CD4-positive, alpha-beta memory T cell (primary cell): Measurements from ENCODE around the gene GBA2. TPM values are rescaled to one million over a fixed set of nuclear protein-coding genes. Genes with fewer than 3 reads are reported as not detected.

Source experiments
- CTCF ChIA-PET: fragments of 350-600 bp; sonication (Branson Sonifier 250); formaldehyde crosslinking; loops from one replicate; lab custom pipeline; 2021; ENCODE audit warnings: inconsistent platforms; ENCODE audit not compliant: partially characterized antibody; lab: Charles Lee
- POLR2A ChIA-PET: fragments of 350-600 bp; sonication (Branson Sonifier 250); formaldehyde crosslinking; loops from one replicate; lab custom pipeline; 2021; ENCODE audit not compliant: partially characterized antibody; lab: Charles Lee
- DNase-seq, 5 donors: peaks; one replicate each; pipeline versions ENCODE4 v3.0.0 to v3.0.0-alpha.2; 2020 to 2022; ENCODE audit warnings: mixed read lengths in 1 of 5
- H3K27ac ChIP-seq: one replicate; pipeline ENCODE4 v1.7.0; 2013; ENCODE audit warnings: low read depth, low read length
- H3K27me3 ChIP-seq: 2 replicates; pipeline ENCODE4 v1.7.0; 2013; ENCODE audit warnings: mild to moderate bottlenecking, low read length, moderate library complexity; ENCODE audit not compliant: insufficient read depth
- H3K36me3 ChIP-seq: 2 replicates; pipeline ENCODE4 v1.7.0; 2013; ENCODE audit warnings: mild to moderate bottlenecking, low read length, moderate library complexity; ENCODE audit not compliant: insufficient read depth
- H3K4me1 ChIP-seq: 2 replicates; pipeline ENCODE4 v1.7.0; 2013; ENCODE audit warnings: mild to moderate bottlenecking, low read length, moderate library complexity; ENCODE audit not compliant: insufficient read depth
- H3K4me3 ChIP-seq, 2 donors: one replicate each; pipeline ENCODE4 v1.7.0; 2013; ENCODE audit warnings: low read length in 2 of 2, mild to moderate bottlenecking in 1 of 2
- H3K9me3 ChIP-seq, 2 donors: one replicate each; pipeline ENCODE4 v1.7.0; 2013; ENCODE audit warnings: low read length in 2 of 2, control low read depth in 1 of 2; ENCODE audit not compliant: control insufficient read depth in 1 of 2
- H3K27ac Mint-ChIP-seq, 7 donors: one replicate each; pipeline ENCODE4 v1.8.0; 2020 to 2021; ENCODE audit warnings: mixed read lengths in 7 of 7, mild to moderate bottlenecking in 6 of 7, inconsistent platforms in 3 of 7, moderate library complexity in 3 of 7
- H3K27me3 Mint-ChIP-seq, 2 donors: one replicate each; pipeline ENCODE4 v1.8.0; 2020 to 2021; ENCODE audit warnings: mixed read lengths in 2 of 2
- H3K36me3 Mint-ChIP-seq, 2 donors: one replicate each; pipeline ENCODE4 v1.8.0; 2020 to 2021; ENCODE audit warnings: mixed read lengths in 2 of 2, inconsistent platforms in 1 of 2, mild to moderate bottlenecking in 1 of 2
- H3K4me1 Mint-ChIP-seq, 4 donors: one replicate each; pipeline ENCODE4 v1.8.0; 2020 to 2021; ENCODE audit warnings: mixed read lengths in 4 of 4, mild to moderate bottlenecking in 1 of 4
- H3K4me3 Mint-ChIP-seq, 8 donors: one replicate each; pipeline ENCODE4 v1.8.0; 2020 to 2021; ENCODE audit warnings: mixed read lengths in 8 of 8, mild to moderate bottlenecking in 7 of 8, moderate library complexity in 6 of 8, inconsistent platforms in 3 of 8
- H3K9me3 Mint-ChIP-seq, 8 donors: one replicate each; pipeline ENCODE4 v1.8.0; 2020 to 2021; ENCODE audit warnings: mixed read lengths in 8 of 8, mild to moderate bottlenecking in 5 of 8, inconsistent platforms in 3 of 8, moderate library complexity in 1 of 8
- intact Hi-C: fragments of 100-400 bp; cut with micrococcal nuclease; formaldehyde crosslinking; loops from one replicate; pipeline ENCODE4 v1.15.1; 2023
- polyA plus RNA-seq, 2 donors: library from polyadenylated mRNA; unstranded; fragments of 300-500 nt; fragmentation: Illumina TruSeq; gene quantifications; one replicate each; pipeline ENCODE4 v1.2.3, GENCODE V29; 2021
- total RNA-seq, 2 experiments: library from RNA; stranded (reverse); gene quantifications; one replicate each; pipeline ENCODE4 v1.2.3, GENCODE V29; 2021

GBA2 gene
- total and polyA plus RNA-seq, 4 experiments from 2014 or later: 16.3 to 66.3 (median 44.1) TPM

- no peaks in the 10 kb centered on the region for H3K9me3 ChIP-seq
- peaks cover 83% of the 10 kb centered on the region for H3K36me3 ChIP-seq
- H3K27ac ChIP-seq: no peak overlapping the region
- Mint-ChIP-seq H3K27me3 (no peaks in the 10 kb centered on the region), H3K9me3 (no peaks in the 10 kb centered on the region), H3K4me1 (peaks cover 0 to 7% (median 1%) of the 10 kb centered on the region in 4 donors), H3K4me3 (no peak overlapping the region), H3K36me3 (peaks cover 83 to 90% of the 10 kb centered on the region in 2 donors), H3K27ac (peak overlapping the region in 2 of 7 donors; percentile 26 to 44)
- CTCF ChIA-PET: interaction anchor here (1.2 kb wide), 1 partner anchor 15 kb away, joined by 18 read pairs; no protein-coding TSS in a partner anchor
- intact Hi-C loops: no loop called here
- POLR2A ChIA-PET: no interaction called here
- H3K4me3 ChIP-seq: no peak overlapping the region
- H3K27me3 ChIP-seq: no peaks in the 10 kb centered on the region
- no peaks in the 10 kb centered on the region for H3K4me1 ChIP-seq
- no peak for DNase-seq
Observed at GRCh38 chr9:35710818-35711500, 38.1 kb downstream of the GBA2 start.

- peak overlapping the region in 3 of 7 donors; percentile 67 to 77 (median 72) for H3K27ac Mint-ChIP-seq
- Histone ChIP-seq H3K4me3 (no peak overlapping the region), H3K36me3 (peaks cover 86% of the 10 kb centered on the region), H3K4me1 (no peaks in the 10 kb centered on the region), H3K27me3 (no peaks in the 10 kb centered on the region), H3K9me3 (no peaks in the 10 kb centered on the region), H3K27ac (no peak overlapping the region)
- no peaks in the 10 kb centered on the region for H3K9me3 Mint-ChIP-seq
- DNase-seq: no peak
- intact Hi-C loops: no loop called here
- ChIA-PET POLR2A (interaction anchor here (3.1 kb wide), 1 partner anchor 21 kb away, joined by 14 read pairs; no protein-coding TSS in a partner anchor), CTCF (interaction anchor here (1.6 to 6.3 kb wide), 2 partner anchors 13 to 18 kb away, joined by 5 to 62 read pairs; partner anchors contain the start of gene TPM2)
- H3K4me3 Mint-ChIP-seq: no peak overlapping the region
- H3K36me3 Mint-ChIP-seq: peaks cover 75 to 90% of the 10 kb centered on the region in 2 donors
- H3K27me3 Mint-ChIP-seq: no peaks in the 10 kb centered on the region
- H3K4me1 Mint-ChIP-seq: peaks cover 0 to 7% (median 2%) of the 10 kb centered on the region in 4 donors
Observed at GRCh38 chr9:35708146-35708545, 40.9 kb downstream of the GBA2 start.

GRCh38 chr9:35706951-35707350, 42.1 kb downstream of the GBA2 start:
- CTCF ChIA-PET: interaction anchor here (1.0 to 6.3 kb wide), 3 partner anchors 12 to 90 kb away, joined by 3 to 62 read pairs (median 5); partner anchors contain the start of gene TPM2

GRCh38 chr9:35705836-35706430, 43.1 kb downstream of the GBA2 start:
- Mint-ChIP-seq H3K4me3 (no peak overlapping the region), H3K27ac (peak overlapping the region in 3 of 7 donors; percentile 29 to 73 (median 57)), H3K4me1 (peaks cover 0 to 7% (median 1%) of the 10 kb centered on the region in 4 donors), H3K27me3 (no peaks in the 10 kb centered on the region), H3K36me3 (peaks cover 66 to 74% of the 10 kb centered on the region in 2 donors), H3K9me3 (no peaks in the 10 kb centered on the region)
- ChIA-PET CTCF (interaction anchor here (6.3 to 16.3 kb wide), 2 partner anchors 11 to 45 kb away, joined by 62 to 339 read pairs; partner anchors contain the start of genes ARHGEF39, CCDC107 and RMRP), POLR2A (interaction anchor here (1.4 to 3.1 kb wide), 3 partner anchors 26 to 47 kb away, joined by 3 to 9 read pairs (median 6); partner anchors contain the start of genes CCDC107, CREB3, RMRP and TLN1)
- no peaks in the 10 kb centered on the region for H3K27me3 ChIP-seq
- intact Hi-C loops: no loop called here
- no peak overlapping the region for H3K4me3 ChIP-seq
- no peaks in the 10 kb centered on the region for H3K4me1 ChIP-seq
- no peak for DNase-seq
- H3K27ac ChIP-seq: no peak overlapping the region
- H3K9me3 ChIP-seq: no peaks in the 10 kb centered on the region
- peaks cover 85% of the 10 kb centered on the region for H3K36me3 ChIP-seq

More at GRCh38 chr9:35706951-35707350, 42.1 kb downstream of the GBA2 start:
- Mint-ChIP-seq H3K4me3 (no peak overlapping the region), H3K4me1 (peaks cover 0 to 7% (median 2%) of the 10 kb centered on the region in 4 donors), H3K9me3 (no peaks in the 10 kb centered on the region), H3K27me3 (no peaks in the 10 kb centered on the region), H3K27ac (peak overlapping the region in 6 of 7 donors; percentile 26 to 84 (median 72)), H3K36me3 (peaks cover 76 to 84% of the 10 kb centered on the region in 2 donors)
- DNase-seq: no peak
- Histone ChIP-seq H3K4me3 (no peak overlapping the region), H3K36me3 (peaks cover 85% of the 10 kb centered on the region), H3K9me3 (no peaks in the 10 kb centered on the region), H3K27ac (no peak overlapping the region), H3K27me3 (no peaks in the 10 kb centered on the region), H3K4me1 (no peaks in the 10 kb centered on the region)
- POLR2A ChIA-PET: interaction anchor here (3.1 kb wide), 1 partner anchor 22 kb away, joined by 14 read pairs; no protein-coding TSS in a partner anchor
- intact Hi-C loops: no loop called here

GRCh38 chr9:35705372-35705771, 43.7 kb downstream of the GBA2 start:
- H3K4me1 ChIP-seq: no peaks in the 10 kb centered on the region
- no peak for DNase-seq
- no peaks in the 10 kb centered on the region for H3K9me3 Mint-ChIP-seq
- H3K4me3 Mint-ChIP-seq: no peak overlapping the region
- peaks cover 60 to 68% of the 10 kb centered on the region in 2 donors for H3K36me3 Mint-ChIP-seq
- H3K27me3 ChIP-seq: no peaks in the 10 kb centered on the region
- no peak overlapping the region for H3K27ac ChIP-seq
- peaks cover 85% of the 10 kb centered on the region for H3K36me3 ChIP-seq
- ChIA-PET CTCF (interaction anchor here (6.3 to 16.3 kb wide), 2 partner anchors 10 to 45 kb away, joined by 62 to 339 read pairs; partner anchors contain the start of genes ARHGEF39, CCDC107 and RMRP), POLR2A (interaction anchor here (1.4 to 3.1 kb wide), 3 partner anchors 27 to 47 kb away, joined by 3 to 9 read pairs (median 6); partner anchors contain the start of genes CCDC107, CREB3, RMRP and TLN1)
- no peak overlapping the region for H3K4me3 ChIP-seq
- no peaks in the 10 kb centered on the region for H3K9me3 ChIP-seq
- H3K27ac Mint-ChIP-seq: peak overlapping the region in 2 of 7 donors; percentile 29 to 73
- intact Hi-C loops: no loop called here
- H3K4me1 Mint-ChIP-seq: peaks cover 0 to 7% (median under 1%) of the 10 kb centered on the region in 4 donors
- H3K27me3 Mint-ChIP-seq: no peaks in the 10 kb centered on the region

GRCh38 chr9:35703906-35704672, 44.9 kb downstream of the GBA2 start:
- H3K9me3 Mint-ChIP-seq: no peaks in the 10 kb centered on the region
- peaks cover 0 to 7% (median under 1%) of the 10 kb centered on the region in 4 donors for H3K4me1 Mint-ChIP-seq
- no peaks in the 10 kb centered on the region for H3K27me3 ChIP-seq
- H3K36me3 ChIP-seq: peaks cover 96% of the 10 kb centered on the region
- intact Hi-C loops: no loop called here
- no peaks in the 10 kb centered on the region for H3K27me3 Mint-ChIP-seq
- ChIA-PET CTCF (interaction anchor here (6.3 to 16.3 kb wide), 2 partner anchors 9 to 43 kb away, joined by 62 to 339 read pairs; partner anchors contain the start of genes ARHGEF39, CCDC107 and RMRP), POLR2A (interaction anchor here (1.6 to 3.1 kb wide), 3 partner anchors 26 to 46 kb away, joined by 6 to 9 read pairs (median 6); partner anchors contain the start of genes CCDC107, CREB3, RMRP and TLN1)
- H3K4me3 ChIP-seq: no peak overlapping the region
- no peak overlapping the region for H3K27ac ChIP-seq
- no peak for DNase-seq
- peak overlapping the region in 2 of 7 donors; percentile 23 to 48 for H3K27ac Mint-ChIP-seq
- peaks cover 55 to 62% of the 10 kb centered on the region in 2 donors for H3K36me3 Mint-ChIP-seq
- H3K4me1 ChIP-seq: no peaks in the 10 kb centered on the region
- no peaks in the 10 kb centered on the region for H3K9me3 ChIP-seq
- no peak overlapping the region for H3K4me3 Mint-ChIP-seq
